Prostate gland (tissue), 2 donors: ENCODE measurements around the gene AKT1S1. TPM values are rescaled to one million over a fixed set of nuclear protein-coding genes. Genes with fewer than 3 reads are reported as not detected.

Source experiments
- DNase-seq: peaks from one replicate; pipeline ENCODE4 v3.0.0-alpha.2; 2019; ENCODE audit warnings: low spot score
- H3K27ac ChIP-seq, 2 donors: fragments of 200-600 bp; sonication (generic); 2 replicates each; pipeline ENCODE4 v1.5.1; 2017 to 2019
- H3K27me3 ChIP-seq: fragments of 200-600 bp; sonication (generic); replicated peaks from 2 replicates; pipeline ENCODE4 v1.5.1; 2019; ENCODE audit not compliant: insufficient read depth
- H3K36me3 ChIP-seq, 2 donors: fragments of 200-600 bp; sonication (generic); 1 replicate in 1 of 2; 2 replicates in 1 of 2; pipeline versions ENCODE4 v1.5.1 to v1.8.1; 2017 to 2019
- H3K4me1 ChIP-seq: fragments of 200-600 bp; sonication (generic); replicated peaks from 2 replicates; pipeline ENCODE4 v1.5.1; 2019
- H3K4me3 ChIP-seq, 2 donors: fragments of 200-600 bp; sonication (generic); 2 replicates each; pipeline ENCODE4 v1.5.1; 2017 to 2019
- H3K9me3 ChIP-seq: fragments of 200-600 bp; sonication (generic); 2 replicates; pipeline ENCODE4 v1.5.1; 2017
- POLR2A ChIP-seq: fragments of 450-650 bp; IDR thresholded peaks from one replicate; pipeline ENCODE4 v1.6.1; 2016; ENCODE audit warnings: antibody characterized with exemption, mild to moderate bottlenecking
- POLR2AphosphoS5 ChIP-seq: sonication (generic); formaldehyde crosslinking; IDR thresholded peaks from one replicate; pipeline ENCODE4 v1.6.1; 2017; ENCODE audit warnings: antibody characterized with exemption
- WGBS: methylation state at CpG from one replicate; pipeline ENCODE4 v1.1.5; 2018; 5-methylcytosine and 5-hydroxymethylcytosine counted together
- intact Hi-C: fragments of 100-400 bp; cut with DNase I; formaldehyde crosslinking; loops from one replicate; pipeline ENCODE4 v1.14.2; 2022
- total RNA-seq, 2 donors: library from RNA; depleted of rRNA; stranded (reverse); fragments of >200 nt; gene quantifications; one replicate each; pipeline ENCODE4 v1.1.0, GENCODE V29; 2016
- TF ChIP-seq, protein P1 (sequence below), 4 experiments: fragments of 200-600 bp in 2 of 4; fragments of 450-650 bp in 2 of 4; sonication (generic) in 2 of 4; IDR thresholded peaks; 1 replicate in 3 of 4; 2 replicates in 1 of 4; pipeline ENCODE4 v1.5.1; 2016 to 2019; ENCODE audit warnings: antibody characterized with exemption in 4 of 4, mild to moderate bottlenecking in 2 of 4, moderate library complexity in 2 of 4

The AKT1S1 gene
- total RNA-seq, 2 donors from 2014 or later: 27.6 to 30.2 TPM

- no peak for TF ChIP-seq POLR2AphosphoS5
- TF ChIP-seq, protein P1, sequence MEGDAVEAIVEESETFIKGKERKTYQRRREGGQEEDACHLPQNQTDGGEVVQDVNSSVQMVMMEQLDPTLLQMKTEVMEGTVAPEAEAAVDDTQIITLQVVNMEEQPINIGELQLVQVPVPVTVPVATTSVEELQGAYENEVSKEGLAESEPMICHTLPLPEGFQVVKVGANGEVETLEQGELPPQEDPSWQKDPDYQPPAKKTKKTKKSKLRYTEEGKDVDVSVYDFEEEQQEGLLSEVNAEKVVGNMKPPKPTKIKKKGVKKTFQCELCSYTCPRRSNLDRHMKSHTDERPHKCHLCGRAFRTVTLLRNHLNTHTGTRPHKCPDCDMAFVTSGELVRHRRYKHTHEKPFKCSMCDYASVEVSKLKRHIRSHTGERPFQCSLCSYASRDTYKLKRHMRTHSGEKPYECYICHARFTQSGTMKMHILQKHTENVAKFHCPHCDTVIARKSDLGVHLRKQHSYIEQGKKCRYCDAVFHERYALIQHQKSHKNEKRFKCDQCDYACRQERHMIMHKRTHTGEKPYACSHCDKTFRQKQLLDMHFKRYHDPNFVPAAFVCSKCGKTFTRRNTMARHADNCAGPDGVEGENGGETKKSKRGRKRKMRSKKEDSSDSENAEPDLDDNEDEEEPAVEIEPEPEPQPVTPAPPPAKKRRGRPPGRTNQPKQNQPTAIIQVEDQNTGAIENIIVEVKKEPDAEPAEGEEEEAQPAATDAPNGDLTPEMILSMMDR (IDR thresholded peaks at IDR 0.05): no peak
- TF ChIP-seq POLR2A: no peak
- whole genome bisulfite sequencing: 64% methylated on average over 12 of the region's 12 CpGs
- peak overlapping the region; percentile 62 to 91 for H3K4me3 ChIP-seq
- H3K36me3 ChIP-seq: peaks cover 0 to 3% of the 10 kb centered on the region in 2 donors
- intact Hi-C loops: loop anchor here (5.0 kb wide), 1 partner anchor 33 kb away; the partner anchor contains the start of gene MED25
- no peak for DNase-seq
- no peaks in the 10 kb centered on the region for H3K4me1 ChIP-seq
- no peaks in the 10 kb centered on the region for H3K9me3 ChIP-seq
- H3K27ac ChIP-seq: peak overlapping the region; percentile 99 to 100
- H3K27me3 ChIP-seq: no peaks in the 10 kb centered on the region
These were observed 27.0 kb downstream of the AKT1S1 start for GRCh38 chr19:49850221-49850486.

DNA sequence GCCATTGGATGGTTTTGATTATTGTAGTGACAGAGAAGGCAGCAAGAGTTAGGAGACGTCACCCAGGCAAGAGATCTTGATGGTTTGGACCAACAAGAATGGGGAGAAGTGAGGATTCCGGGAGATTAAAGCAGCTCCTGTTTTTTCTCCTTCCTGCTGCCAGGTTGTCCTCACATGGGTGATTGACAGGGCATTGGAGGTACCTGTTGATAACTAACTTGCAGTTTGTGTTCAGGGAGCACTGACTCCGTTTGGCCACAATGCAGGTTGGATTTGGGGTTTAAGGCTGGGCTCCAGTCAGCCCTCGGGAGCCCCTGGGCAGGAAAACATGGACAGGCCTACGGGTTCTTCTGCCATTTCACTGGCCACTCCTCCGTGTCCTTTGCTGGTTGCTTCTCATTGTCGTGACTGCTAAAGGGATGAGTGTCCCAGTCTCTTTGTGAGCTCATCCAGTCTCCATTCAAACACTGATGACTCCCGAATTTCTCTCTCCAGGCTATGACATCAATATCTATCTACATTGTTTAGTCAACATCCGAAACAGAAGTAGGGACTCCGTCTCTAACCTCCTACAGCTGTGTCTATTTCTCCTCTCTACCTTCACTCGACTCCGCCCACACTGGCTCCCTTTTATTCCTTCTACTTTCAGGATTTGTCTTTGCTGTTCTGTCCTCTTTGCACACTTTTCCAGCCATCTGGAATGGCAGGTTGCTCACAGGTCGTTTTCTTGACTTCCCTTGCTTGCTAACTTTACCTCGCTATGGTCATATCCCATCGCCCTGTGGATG is 27.5 kb downstream of the AKT1S1 start:
- intact Hi-C loops: loop anchor here (5.0 kb wide), 1 partner anchor 32 kb away; the partner anchor contains the start of gene MED25
- TF ChIP-seq POLR2AphosphoS5 (no peak), POLR2A (no peak)
- TF ChIP-seq, protein P1 (IDR thresholded peaks at IDR 0.05): no peak
- no peak for DNase-seq
- H3K27ac ChIP-seq: peak overlapping the region; percentile 99 to 100
- WGBS: 93% methylated on average over 15 of the region's 15 CpGs
- no peaks in the 10 kb centered on the region for H3K27me3 ChIP-seq
- H3K4me1 ChIP-seq: no peaks in the 10 kb centered on the region
- H3K4me3 ChIP-seq: peak overlapping the region; percentile 62 to 91
- H3K36me3 ChIP-seq: no peaks in the 10 kb centered on the region
- no peaks in the 10 kb centered on the region for H3K9me3 ChIP-seq

- no peak overlapping the region for H3K27ac ChIP-seq
- no peaks in the 10 kb centered on the region for H3K9me3 ChIP-seq
- H3K36me3 ChIP-seq: no peaks in the 10 kb centered on the region
- H3K4me1 ChIP-seq: no peaks in the 10 kb centered on the region
- intact Hi-C loops: no loop called here
- 91% methylated on average over 3 of the region's 3 CpGs for WGBS
- TF ChIP-seq POLR2A (no peak), POLR2AphosphoS5 (no peak)
- TF ChIP-seq, protein P1 (IDR thresholded peaks at IDR 0.05): no peak
- no peak for DNase-seq
- no peak overlapping the region for H3K4me3 ChIP-seq
- no peaks in the 10 kb centered on the region for H3K27me3 ChIP-seq
These were observed 28.2 kb downstream of the AKT1S1 start for GRCh38 chr19:49848938-49849337.

DNA sequence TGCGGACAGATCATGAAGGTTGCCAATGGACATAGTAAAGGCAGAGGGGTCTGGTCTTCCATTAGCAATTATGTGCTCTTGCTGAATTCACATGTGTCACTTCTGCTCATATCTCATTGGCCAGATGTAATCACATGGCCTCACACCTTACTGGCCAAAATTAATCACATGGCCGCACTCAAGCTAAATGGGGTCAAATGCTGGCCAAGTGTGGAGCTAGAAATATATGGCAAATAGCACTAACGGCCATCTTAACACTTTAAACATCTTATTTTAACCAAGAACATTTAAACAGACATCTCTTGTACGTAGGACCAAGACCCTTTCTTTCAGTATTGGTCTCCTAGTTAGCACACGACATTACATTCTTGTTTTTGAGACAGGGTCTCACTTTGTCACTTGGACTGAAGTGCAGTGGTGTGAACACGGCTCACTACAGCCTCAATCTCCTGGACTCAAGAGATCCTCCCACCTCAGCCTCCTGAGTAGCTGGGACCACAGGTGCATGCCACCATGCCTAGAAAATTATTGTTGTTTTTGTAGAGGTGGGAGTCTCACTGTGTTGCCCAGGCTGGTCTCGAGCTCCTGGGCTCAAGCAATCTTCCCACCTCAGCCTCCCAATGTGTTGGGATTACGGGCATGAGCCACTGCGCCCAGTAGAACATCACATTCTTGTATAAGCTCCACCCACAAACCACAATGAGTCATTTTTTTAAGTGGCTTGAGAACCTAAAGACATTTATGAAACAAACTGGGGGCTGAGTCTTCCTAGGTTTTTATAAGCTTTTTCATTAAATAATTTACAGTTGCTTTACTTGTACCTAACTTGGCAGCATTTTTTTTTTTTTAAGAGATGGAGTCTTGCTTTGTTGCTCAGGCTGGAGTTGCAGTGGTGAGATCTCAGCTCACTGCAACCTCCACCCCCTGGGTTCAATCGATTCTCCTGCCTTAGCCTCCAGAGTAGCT is 29.1 kb downstream of the AKT1S1 start:
- no peak for DNase-seq
- intact Hi-C loops: no loop called here
- H3K4me3 ChIP-seq: no peak overlapping the region
- H3K27me3 ChIP-seq: no peaks in the 10 kb centered on the region
- WGBS: 91% methylated on average over 10 of the region's 10 CpGs
- no peak for TF ChIP-seq POLR2AphosphoS5
- no peak for TF ChIP-seq POLR2A
- TF ChIP-seq, protein P1 (IDR thresholded peaks at IDR 0.05): no peak
- no peak overlapping the region for H3K27ac ChIP-seq
- no peaks in the 10 kb centered on the region for H3K36me3 ChIP-seq
- H3K4me1 ChIP-seq: no peaks in the 10 kb centered on the region
- H3K9me3 ChIP-seq: no peaks in the 10 kb centered on the region
